ENCODE data around the gene CMAS. TPM values are rescaled to one million over a fixed set of nuclear protein-coding genes. Genes with fewer than 3 reads are reported as not detected.

Gene CMAS
- total and polyA plus RNA-seq, 12 donors, result 33.8 to 162 (median 79.9) TPM

- no peaks in the 10 kb centered on the region for H3K9me3 ChIP-seq (replicated peaks in 1 of 3)
- no peak overlapping the region for H3K27ac ChIP-seq
- WGBS, 4 donors, result 37 to 59% (median 39%) methylated on average over 4 of the region's 4 CpGs
- no peaks in the 10 kb centered on the region for H3K27me3 ChIP-seq
- H3K36me3 ChIP-seq (replicated peaks in 1 of 2), result no peaks in the 10 kb centered on the region
- DNase-seq, result no peak
- peaks cover 13 to 18% of the 10 kb centered on the region in 2 donors for H3K4me1 ChIP-seq (replicated peaks in 1 of 2)
- H3K4me3 ChIP-seq, result no peak overlapping the region
- TF ChIP-seq CTCF (IDR thresholded peaks at IDR 0.05) (no peak), POLR2A (IDR thresholded peaks at IDR 0.05) (no peak)
- intact Hi-C loops (cut with DNase I), result no loop called here
These were observed 6.7 kb upstream of the CMAS start for GRCh38 chr12:22039361-22039760.

GRCh38 chr12:22042976-22043669 is 2.9 kb upstream of the CMAS start:
- no peaks in the 10 kb centered on the region for H3K36me3 ChIP-seq (replicated peaks in 1 of 2)
- H3K27ac ChIP-seq, result peak overlapping the region in 2 of 5 donors; percentile 45
- H3K27me3 ChIP-seq, result no peaks in the 10 kb centered on the region
- WGBS, 4 donors, result 82 to 85% (median 83%) methylated on average over 9 of the region's 9 CpGs
- peaks cover 11 to 19% of the 10 kb centered on the region in 2 donors for H3K4me1 ChIP-seq (replicated peaks in 1 of 2)
- DNase-seq, result peak in 2 of 7 donors; percentile 13 to 21
- no peak overlapping the region for H3K4me3 ChIP-seq
- H3K9me3 ChIP-seq (replicated peaks in 1 of 3), result no peaks in the 10 kb centered on the region
- intact Hi-C loops (cut with DNase I), result no loop called here
- TF ChIP-seq CTCF (IDR thresholded peaks at IDR 0.05), result no peak
- no peak for TF ChIP-seq POLR2A (IDR thresholded peaks at IDR 0.05)

- Histone ChIP-seq H3K27ac (no peak overlapping the region), H3K4me3 (no peak overlapping the region), H3K4me1 (replicated peaks in 1 of 2) (peaks cover 16 to 21% of the 10 kb centered on the region in 2 donors), H3K27me3 (no peaks in the 10 kb centered on the region), H3K36me3 (replicated peaks in 1 of 2) (no peaks in the 10 kb centered on the region), H3K9me3 (replicated peaks in 1 of 3) (no peaks in the 10 kb centered on the region)
- 71 to 85% (median 80%) methylated on average over 2 of the region's 2 CpGs for WGBS, 4 donors
- TF ChIP-seq CTCF (IDR thresholded peaks at IDR 0.05), result no peak
- no peak for TF ChIP-seq POLR2A (IDR thresholded peaks at IDR 0.05)
- no peak for DNase-seq
- intact Hi-C loops (cut with DNase I), result no loop called here
These were observed 2.1 kb upstream of the CMAS start for GRCh38 chr12:22043943-22044342.

GRCh38 chr12:22044391-22044790 is 1.6 kb upstream of the CMAS start:
- Histone ChIP-seq H3K9me3 (replicated peaks in 1 of 3) (no peaks in the 10 kb centered on the region), H3K36me3 (replicated peaks in 1 of 2) (no peaks in the 10 kb centered on the region), H3K4me3 (no peak overlapping the region), H3K27me3 (no peaks in the 10 kb centered on the region), H3K27ac (no peak overlapping the region), H3K4me1 (replicated peaks in 1 of 2) (peaks cover 16 to 21% of the 10 kb centered on the region in 2 donors)
- WGBS, 4 donors, result 46 to 53% (median 50%) methylated on average over 2 of the region's 2 CpGs
- TF ChIP-seq CTCF (IDR thresholded peaks at IDR 0.05) (no peak), POLR2A (IDR thresholded peaks at IDR 0.05) (no peak)
- intact Hi-C loops (cut with DNase I), result no loop called here
- DNase-seq, result no peak
